A673 (cell line): ENCODE data around the gene AARSD1. TPM values are rescaled to one million over a fixed set of nuclear protein-coding genes. Genes with fewer than 3 reads are reported as not detected.

Source experiments
- BruUV-seq: library from RNA; stranded (reverse); fragments of 400-500 nt; replicated peaks from 2 replicates; lab custom pipeline; 2021; lab: Mats Ljungman, UMichigan
- CTCF ChIA-PET: fragments of 300-600 bp; sonication (Branson Sonifier 250); formaldehyde crosslinking; loops from one replicate; lab custom pipeline; 2022; ENCODE audit warnings: antibody characterized with exemption; lab: Charles Lee
- POLR2A ChIA-PET: fragments of 300-600 bp; sonication (Branson Sonifier 250); formaldehyde crosslinking; loops from one replicate; lab custom pipeline; 2022; ENCODE audit warnings: antibody characterized with exemption; ENCODE audit not compliant: low non-redundant PET; lab: Charles Lee
- DNase-seq: peaks from one replicate; pipeline ENCODE4 v3.0.0-alpha.2; 2015; ENCODE audit warnings: low spot score
- H3K27ac ChIP-seq: fragments of 200-600 bp; sonication (generic); 2 replicates; pipeline ENCODE4 v1.5.1; 2016; ENCODE audit warnings: mixed run types, low read depth, mild to moderate bottlenecking, mixed read lengths, antibody characterized with exemption, low read length; ENCODE audit not compliant: poor library complexity, severe bottlenecking
- H3K27me3 ChIP-seq: fragments of 200-600 bp; sonication (generic); replicated peaks from 2 replicates; pipeline ENCODE4 v1.6.1; 2017; ENCODE audit warnings: mixed run types, low read depth, mild to moderate bottlenecking, mixed read lengths, antibody characterized with exemption, low read length; ENCODE audit not compliant: insufficient read depth, poor library complexity
- H3K36me3 ChIP-seq: fragments of 200-600 bp; sonication (generic); 2 replicates; pipeline ENCODE4 v1.6.1; 2016; ENCODE audit warnings: mixed run types, mild to moderate bottlenecking, mixed read lengths, antibody characterized with exemption, low read length; ENCODE audit not compliant: insufficient read depth, poor library complexity, severe bottlenecking
- H3K4me1 ChIP-seq: fragments of 200-600 bp; sonication (generic); 2 replicates; pipeline ENCODE4 v1.6.1; 2017; ENCODE audit warnings: mixed run types, mild to moderate bottlenecking, mixed read lengths, antibody characterized with exemption, low read length; ENCODE audit not compliant: insufficient read depth, poor library complexity, severe bottlenecking
- H3K4me3 ChIP-seq: fragments of 200-600 bp; sonication (generic); 2 replicates; pipeline ENCODE4 v1.5.1; 2016; ENCODE audit warnings: low read depth, mixed run types, mild to moderate bottlenecking, mixed read lengths, low read length; ENCODE audit not compliant: poor library complexity, severe bottlenecking
- H3K9me3 ChIP-seq: fragments of 200-600 bp; sonication (generic); 2 replicates; pipeline ENCODE4 v1.6.1; 2016; ENCODE audit warnings: mixed run types, low read depth, mild to moderate bottlenecking, mixed read lengths, antibody characterized with exemption, low read length; ENCODE audit not compliant: poor library complexity, severe bottlenecking
- CTCF ChIP-seq: fragments of 300-800, 200-600 bp; sonication (generic); conservative IDR thresholded peaks from 2 replicates; pipeline ENCODE4 v1.5.1; 2017; ENCODE audit warnings: low read depth, mild to moderate bottlenecking, antibody characterized with exemption, low read length, moderate library complexity, mixed read lengths
- EZH2 ChIP-seq: fragments of 200-600 bp; sonication (generic); IDR thresholded peaks from 2 replicates; pipeline ENCODE4 v1.6.1; 2017; ENCODE audit warnings: borderline replicate concordance, low read depth, mild to moderate bottlenecking, mixed read lengths, antibody characterized with exemption, low read length; ENCODE audit not compliant: poor library complexity, severe bottlenecking
- intact Hi-C: fragments of 100-400 bp; cut with micrococcal nuclease; formaldehyde crosslinking; loops from one replicate; pipeline ENCODE4 v1.10.0; 2022; ENCODE audit not compliant: unreplicated experiment
- total RNA-seq: library from RNA; stranded (reverse); gene quantifications from 2 replicates; pipeline ENCODE4 v1.2.3, GENCODE V29; 2021

AARSD1 gene
- total RNA-seq, 1 experiment from 2014 or later: 32.9 TPM

DNA sequence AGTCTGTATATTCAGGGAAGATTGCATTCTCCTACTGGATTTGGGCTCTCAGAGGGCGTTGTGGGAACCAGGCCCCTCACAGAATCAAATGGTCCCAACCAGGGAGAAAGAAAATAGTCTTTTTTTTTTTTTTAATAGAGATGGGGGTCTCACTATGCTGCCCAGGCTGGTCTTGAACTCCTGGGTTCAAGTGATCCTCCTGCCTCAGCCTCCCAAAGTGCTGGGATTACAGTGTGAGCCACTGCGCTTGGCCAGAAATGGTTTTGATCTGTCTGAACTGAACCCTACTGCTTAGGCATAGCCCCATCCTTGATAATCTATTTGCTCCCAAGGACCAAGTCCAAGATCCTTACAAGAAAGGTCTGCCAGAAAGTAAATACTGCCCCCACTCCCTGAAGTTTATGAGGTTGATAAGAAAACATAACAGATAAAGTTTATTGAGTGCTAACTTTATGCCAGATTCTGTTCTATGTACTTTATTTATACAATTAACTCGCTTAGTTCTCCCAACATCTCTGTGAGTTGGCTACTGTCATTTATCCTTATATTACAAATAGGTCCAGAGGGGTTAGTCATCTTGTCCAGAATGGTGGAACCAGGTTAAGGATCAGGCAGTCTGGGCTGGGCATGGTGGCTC, 50.2 kb downstream of the AARSD1 start:
- H3K4me1 ChIP-seq: no peaks in the 10 kb centered on the region
- BruUV-seq: no TSS peak
- CTCF ChIA-PET: no interaction called here

DNA sequence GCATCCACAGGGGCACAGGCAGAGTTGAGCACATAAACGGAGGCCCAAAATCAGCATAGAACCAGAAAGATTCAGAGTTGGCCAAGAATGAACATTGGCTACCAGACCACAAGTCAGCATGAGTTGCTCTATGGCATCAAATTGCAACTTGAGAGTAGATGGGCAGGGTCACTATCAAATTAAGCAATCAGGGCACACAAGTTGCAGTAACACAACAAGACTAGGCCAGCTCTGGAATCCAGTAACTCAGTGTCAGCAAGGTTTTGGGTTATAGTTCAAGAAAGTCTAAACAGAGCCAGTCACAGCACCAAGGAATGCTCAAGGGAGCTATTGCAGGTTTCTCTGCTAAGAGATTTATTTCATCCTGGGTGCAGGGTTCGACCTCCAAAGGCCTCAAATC, 50.7 kb downstream of the AARSD1 start:
- H3K36me3 ChIP-seq: no peaks in the 10 kb centered on the region
- no peaks in the 10 kb centered on the region for H3K27me3 ChIP-seq
- no peak overlapping the region for H3K27ac ChIP-seq
- intact Hi-C loops: no loop called here
- ChIA-PET POLR2A (no interaction called here), CTCF (no interaction called here)
- no peak for DNase-seq
- no peak for TF ChIP-seq CTCF
- TF ChIP-seq EZH2: no peak
- no peaks in the 10 kb centered on the region for H3K9me3 ChIP-seq
- H3K4me3 ChIP-seq: no peak overlapping the region
- no peaks in the 10 kb centered on the region for H3K4me1 ChIP-seq
- BruUV-seq: no TSS peak

More for the DNA sequence above, 50.2 kb downstream of the AARSD1 start:
- H3K9me3 ChIP-seq: no peaks in the 10 kb centered on the region
- no peaks in the 10 kb centered on the region for H3K27me3 ChIP-seq
- no peak overlapping the region for H3K27ac ChIP-seq
- DNase-seq: no peak
- POLR2A ChIA-PET: no interaction called here
- intact Hi-C loops: no loop called here
- no peaks in the 10 kb centered on the region for H3K36me3 ChIP-seq
- no peak overlapping the region for H3K4me3 ChIP-seq
- TF ChIP-seq CTCF: no peak
- TF ChIP-seq EZH2: no peak

DNA sequence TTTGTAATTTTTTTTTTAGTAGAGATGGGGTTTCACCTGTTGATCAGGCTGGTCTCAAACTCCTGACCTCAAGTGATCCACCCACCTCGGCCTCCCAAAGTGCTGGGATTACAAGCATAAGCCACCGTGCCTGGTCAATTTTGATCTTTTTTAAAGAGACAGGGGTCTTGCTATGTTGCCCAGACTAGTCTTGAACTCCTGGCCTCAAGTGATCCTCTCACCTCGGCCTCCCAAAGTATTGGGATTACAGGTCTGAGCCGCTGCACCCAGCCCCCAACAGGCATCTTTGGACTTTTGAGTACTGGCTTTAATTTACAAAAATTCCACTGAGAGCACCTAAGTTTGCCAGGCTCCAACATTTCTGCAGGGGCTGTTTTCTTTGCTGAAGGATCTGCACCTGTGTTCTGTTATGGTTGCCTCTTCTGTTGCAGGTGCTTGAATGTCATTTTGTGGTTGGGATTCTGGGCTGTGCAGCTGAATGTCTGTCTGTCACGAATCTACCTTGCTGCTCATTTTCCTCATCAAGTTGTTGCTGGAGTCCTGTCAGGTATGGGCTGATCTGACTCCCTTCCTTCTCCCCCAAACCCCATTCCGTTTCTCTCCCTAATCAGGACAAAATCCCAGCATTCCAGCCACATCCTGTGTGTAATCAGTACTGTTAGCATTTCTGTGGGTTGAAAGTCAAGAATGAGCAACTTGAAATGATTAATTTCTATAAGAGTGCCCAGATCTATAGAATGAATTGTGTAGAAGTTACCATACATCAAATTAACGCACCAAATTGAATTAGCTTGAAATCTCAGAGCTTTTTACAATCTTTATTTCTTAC, 55.2 kb downstream of the AARSD1 start:
- Histone ChIP-seq H3K27me3 (no peaks in the 10 kb centered on the region), H3K36me3 (no peaks in the 10 kb centered on the region), H3K9me3 (no peaks in the 10 kb centered on the region), H3K4me3 (no peak overlapping the region), H3K4me1 (no peaks in the 10 kb centered on the region), H3K27ac (no peak overlapping the region)
- TF ChIP-seq CTCF: no peak
- no peak for TF ChIP-seq EZH2
- no TSS peak for BruUV-seq
- POLR2A ChIA-PET: no interaction called here
- no peak for DNase-seq
- CTCF ChIA-PET: no interaction called here
- intact Hi-C loops: no loop called here
